GM20000 (cell line): ENCODE measurements around the gene MAD1L1.

Experiments used
- DNase-seq: peaks from one replicate; pipeline ENCODE4 v3.0.0; 2012; ENCODE audit warnings: low spot score
- CTCF ChIP-seq: IDR thresholded peaks from 2 replicates; pipeline ENCODE4 v1.5.1; 2012; ENCODE audit warnings: mild to moderate bottlenecking, control low read depth; ENCODE audit errors: extremely low read depth, missing control alignments

The MAD1L1 gene

GRCh38 chr7:2001601-2002442 is 230.9 kb downstream of the MAD1L1 start:
- no peak for TF ChIP-seq CTCF
- no peak for DNase-seq

DNA sequence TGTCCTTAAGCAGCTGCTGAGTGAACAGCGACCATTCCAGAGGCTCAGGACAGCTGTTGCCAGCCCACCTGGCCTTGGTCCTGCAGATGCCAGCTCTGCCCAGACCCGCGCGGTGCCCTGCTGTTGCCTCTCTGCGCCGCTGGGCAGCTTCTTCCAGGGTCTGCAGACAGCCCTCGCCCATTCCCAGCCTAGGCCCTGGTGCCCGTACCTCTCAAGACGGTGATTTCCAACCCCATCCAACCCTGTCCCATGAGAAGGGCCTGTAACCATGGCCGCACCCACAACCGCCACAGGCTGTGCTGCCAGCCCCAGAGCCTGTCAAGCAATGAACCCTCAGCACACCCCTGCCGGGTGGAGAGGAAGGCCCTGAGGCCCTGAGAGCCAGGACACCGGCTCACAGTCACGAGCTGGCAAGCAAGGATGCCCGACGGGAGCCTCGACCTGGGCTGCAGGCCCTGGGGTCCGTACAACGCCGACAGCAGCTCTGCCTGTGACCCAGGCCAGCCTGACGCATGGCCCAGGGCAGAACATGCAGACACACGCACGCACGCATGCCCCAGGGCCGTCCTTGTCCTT is 231.9 kb downstream of the MAD1L1 start:
- no peak for TF ChIP-seq CTCF
- no peak for DNase-seq

- no peak for TF ChIP-seq CTCF
- no peak for DNase-seq
These were observed 232.5 kb downstream of the MAD1L1 start for GRCh38 chr7:2000153-2000687.

DNA sequence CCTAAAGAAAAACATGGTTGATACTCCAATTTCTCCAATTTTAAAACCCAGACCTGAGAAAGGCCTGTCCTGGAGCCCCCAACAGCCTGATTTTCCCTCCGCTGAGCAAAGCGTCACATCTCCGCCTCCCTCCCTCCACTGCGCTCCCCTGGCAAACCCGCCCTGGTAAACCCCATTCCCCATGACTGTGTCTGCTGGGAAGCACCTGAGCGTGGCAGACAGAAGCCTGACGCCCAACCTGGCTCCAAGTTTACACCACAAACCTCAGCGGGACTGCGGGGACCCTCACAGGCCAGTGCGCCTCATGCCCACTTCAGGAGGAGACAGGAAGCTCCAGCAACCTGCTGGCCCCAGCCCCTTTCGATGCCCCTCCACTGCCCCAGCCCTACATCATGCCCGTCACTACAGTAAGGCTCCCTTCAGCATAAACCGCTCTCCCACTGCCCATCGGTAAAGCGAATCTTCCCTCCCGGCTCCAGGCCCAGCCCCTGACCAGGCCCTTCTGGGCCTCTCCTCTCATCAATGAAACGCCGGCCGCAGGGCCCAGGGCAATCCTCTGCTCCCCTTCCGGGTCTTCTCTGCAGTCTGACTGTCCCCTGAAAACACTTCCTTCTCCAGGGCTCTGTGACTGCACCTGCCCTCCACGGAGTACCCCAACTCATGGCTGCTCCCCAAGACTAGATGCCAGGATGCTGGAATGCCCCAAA is 233.3 kb downstream of the MAD1L1 start:
- TF ChIP-seq CTCF = no peak

DNA sequence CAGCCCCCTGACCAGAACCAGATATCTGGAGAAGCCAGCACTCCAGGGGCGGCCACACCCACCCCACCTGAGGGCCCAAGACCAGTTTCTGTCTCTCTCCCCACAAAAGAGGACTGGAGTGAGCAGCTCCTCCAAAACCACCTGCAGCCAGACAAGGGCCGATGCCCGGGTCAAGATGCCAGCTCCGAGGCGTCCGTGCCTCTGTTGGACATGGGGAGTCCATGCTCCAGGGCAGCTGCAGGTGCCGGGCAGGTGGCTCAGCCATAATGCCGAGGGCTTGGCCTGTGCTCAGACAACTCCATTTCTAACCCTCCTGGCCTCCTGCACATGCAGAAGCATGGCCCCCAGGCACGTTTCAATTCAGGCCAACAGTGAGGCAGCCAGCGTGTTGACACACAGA is 234.6 kb downstream of the MAD1L1 start:
- no peak for TF ChIP-seq CTCF

More for the DNA sequence above, 233.3 kb downstream of the MAD1L1 start:
- no peak for DNase-seq

DNA sequence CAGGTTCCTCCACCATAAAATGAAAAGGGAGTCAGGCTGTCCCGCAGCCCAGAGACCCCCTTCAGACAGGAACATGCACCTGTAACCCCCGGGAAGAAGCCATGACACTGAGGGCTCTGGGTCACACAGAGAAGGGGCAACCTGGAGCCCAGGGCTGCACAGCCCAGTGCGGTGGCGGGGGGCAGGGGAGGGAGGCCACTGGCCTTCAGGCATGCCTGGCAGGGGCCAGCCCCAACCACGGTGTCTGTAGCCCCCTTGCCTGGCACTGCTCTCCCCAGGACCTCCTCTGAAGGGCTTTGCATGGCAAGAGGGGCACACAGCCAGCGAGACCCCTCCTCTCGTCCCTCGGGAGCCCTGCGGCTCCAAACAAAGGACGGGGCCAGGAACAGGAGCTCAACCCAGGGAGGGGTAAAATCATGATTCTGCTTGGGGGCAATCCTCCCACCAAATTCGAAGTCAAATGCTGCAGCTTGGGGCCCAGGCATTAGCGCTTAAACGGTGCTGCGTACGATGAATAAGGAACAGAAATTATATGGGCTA is 235.1 kb downstream of the MAD1L1 start:
- no peak for DNase-seq
- TF ChIP-seq CTCF = no peak

More for the DNA sequence above, 234.6 kb downstream of the MAD1L1 start:
- DNase-seq = no peak
